Astrocyte (in vitro differentiated cells and primary cell): ENCODE results near the gene ANO7.

Experiments
- CTCF ChIP-seq: IDR thresholded peaks from 2 replicates; pipeline ENCODE4 v1.5.1; 2011; ENCODE audit warnings: low read depth, mild to moderate bottlenecking, inconsistent platforms, low read length, moderate library complexity; ENCODE audit not compliant: insufficient read depth
- EZH2 ChIP-seq: IDR thresholded peaks from 2 replicates; pipeline ENCODE4 v1.6.1; 2012; ENCODE audit warnings: mild to moderate bottlenecking, low read length, inconsistent platforms; ENCODE audit not compliant: insufficient read depth

GRCh38 chr2:241268306-241268705 is 79.8 kb downstream of the ANO7 start:
- TF ChIP-seq CTCF = no peak
- TF ChIP-seq EZH2 = no peak
